ENCODE data around the gene CYB561.

CYB561 gene

GRCh38 chr17:63488851-63489250 lies 42.7 kb upstream of the CYB561 start:
- Histone ChIP-seq H3K9me3 (ENCODE audit: control insufficient read depth, insufficient read depth, low read length) (no peaks in the 10 kb centered on the region), H3K27ac (ENCODE audit: low read length) (no peak overlapping the region), H3K4me1 (ENCODE audit: control insufficient read depth, insufficient read depth, low read length) (no peaks in the 10 kb centered on the region), H3K36me3 (ENCODE audit: control insufficient read depth, insufficient read depth, low read length) (no peaks in the 10 kb centered on the region), H3K27me3 (ENCODE audit: control insufficient read depth, insufficient read depth, low read length) (no peaks in the 10 kb centered on the region), H3K4me3 (ENCODE audit: low read length) (no peak overlapping the region)
- DNase-seq (ENCODE audit: low read depth, low spot score) = no peak
- no CpG with 5 or more reads among the region's 10 CpGs for WGBS (ENCODE audit: insufficient coverage, insufficient read length)

GRCh38 chr17:63487014-63487339 lies 40.9 kb upstream of the CYB561 start:
- H3K4me3 ChIP-seq (ENCODE audit: low read length) = no peak overlapping the region
- H3K36me3 ChIP-seq (ENCODE audit: control insufficient read depth, insufficient read depth, low read length) = no peaks in the 10 kb centered on the region
- no peak overlapping the region for H3K27ac ChIP-seq (ENCODE audit: low read length)
- H3K9me3 ChIP-seq (ENCODE audit: control insufficient read depth, insufficient read depth, low read length) = no peaks in the 10 kb centered on the region
- H3K4me1 ChIP-seq (ENCODE audit: control insufficient read depth, insufficient read depth, low read length) = no peaks in the 10 kb centered on the region
- WGBS (ENCODE audit: insufficient coverage, insufficient read length) = no CpG with 5 or more reads among the region's 11 CpGs
- no peaks in the 10 kb centered on the region for H3K27me3 ChIP-seq (ENCODE audit: control insufficient read depth, insufficient read depth, low read length)
- DNase-seq (ENCODE audit: low read depth, low spot score) = no peak

GRCh38 chr17:63486317-63487013 lies 40.4 kb upstream of the CYB561 start:
- no peak overlapping the region for H3K27ac ChIP-seq (ENCODE audit: low read length)
- DNase-seq (ENCODE audit: low read depth, low spot score) = no peak
- no peaks in the 10 kb centered on the region for H3K4me1 ChIP-seq (ENCODE audit: control insufficient read depth, insufficient read depth, low read length)
- WGBS (ENCODE audit: insufficient coverage, insufficient read length) = no CpG with 5 or more reads among the region's 12 CpGs
- H3K36me3 ChIP-seq (ENCODE audit: control insufficient read depth, insufficient read depth, low read length) = no peaks in the 10 kb centered on the region
- no peak overlapping the region for H3K4me3 ChIP-seq (ENCODE audit: low read length)
- no peaks in the 10 kb centered on the region for H3K27me3 ChIP-seq (ENCODE audit: control insufficient read depth, insufficient read depth, low read length)
- H3K9me3 ChIP-seq (ENCODE audit: control insufficient read depth, insufficient read depth, low read length) = no peaks in the 10 kb centered on the region

- no CpG with 5 or more reads among the region's 16 CpGs for WGBS (ENCODE audit: insufficient coverage, insufficient read length)
- Histone ChIP-seq H3K4me1 (ENCODE audit: control insufficient read depth, insufficient read depth, low read length) (no peaks in the 10 kb centered on the region), H3K4me3 (ENCODE audit: low read length) (no peak overlapping the region), H3K36me3 (ENCODE audit: control insufficient read depth, insufficient read depth, low read length) (no peaks in the 10 kb centered on the region), H3K27ac (ENCODE audit: low read length) (no peak overlapping the region), H3K27me3 (ENCODE audit: control insufficient read depth, insufficient read depth, low read length) (no peaks in the 10 kb centered on the region), H3K9me3 (ENCODE audit: control insufficient read depth, insufficient read depth, low read length) (no peaks in the 10 kb centered on the region)
- no peak for DNase-seq (ENCODE audit: low read depth, low spot score)
Observed at GRCh38 chr17:63483655-63484575, 37.8 kb upstream of the CYB561 start.

- Histone ChIP-seq H3K27me3 (ENCODE audit: control insufficient read depth, insufficient read depth, low read length) (no peaks in the 10 kb centered on the region), H3K4me3 (ENCODE audit: low read length) (no peak overlapping the region), H3K9me3 (ENCODE audit: control insufficient read depth, insufficient read depth, low read length) (no peaks in the 10 kb centered on the region), H3K27ac (ENCODE audit: low read length) (no peak overlapping the region), H3K36me3 (ENCODE audit: control insufficient read depth, insufficient read depth, low read length) (no peaks in the 10 kb centered on the region), H3K4me1 (ENCODE audit: control insufficient read depth, insufficient read depth, low read length) (peaks cover 1% of the 10 kb centered on the region; the same call in 1 of the 2 replicates)
- DNase-seq (ENCODE audit: low read depth, low spot score) = no peak
- no CpG with 5 or more reads among the region's 10 CpGs for WGBS (ENCODE audit: insufficient coverage, insufficient read length)
Observed at GRCh38 chr17:63483038-63483437, 36.9 kb upstream of the CYB561 start.

GRCh38 chr17:63482509-63482908 lies 36.4 kb upstream of the CYB561 start:
- H3K9me3 ChIP-seq (ENCODE audit: control insufficient read depth, insufficient read depth, low read length) = no peaks in the 10 kb centered on the region
- no peak for DNase-seq (ENCODE audit: low read depth, low spot score)
- H3K27ac ChIP-seq (ENCODE audit: low read length) = no peak overlapping the region
- H3K4me3 ChIP-seq (ENCODE audit: low read length) = no peak overlapping the region
- H3K27me3 ChIP-seq (ENCODE audit: control insufficient read depth, insufficient read depth, low read length) = no peaks in the 10 kb centered on the region
- H3K4me1 ChIP-seq (ENCODE audit: control insufficient read depth, insufficient read depth, low read length) = peaks cover 1% of the 10 kb centered on the region; the same call in 1 of the 2 replicates
- H3K36me3 ChIP-seq (ENCODE audit: control insufficient read depth, insufficient read depth, low read length) = no peaks in the 10 kb centered on the region
- whole genome bisulfite sequencing (ENCODE audit: insufficient coverage, insufficient read length) = no CpG with 5 or more reads among the region's 16 CpGs

- Histone ChIP-seq H3K4me3 (ENCODE audit: low read length) (no peak overlapping the region), H3K27me3 (ENCODE audit: control insufficient read depth, insufficient read depth, low read length) (no peaks in the 10 kb centered on the region), H3K36me3 (ENCODE audit: control insufficient read depth, insufficient read depth, low read length) (no peaks in the 10 kb centered on the region), H3K4me1 (ENCODE audit: control insufficient read depth, insufficient read depth, low read length) (peaks cover 1% of the 10 kb centered on the region; the same call in 1 of the 2 replicates), H3K27ac (ENCODE audit: low read length) (no peak overlapping the region), H3K9me3 (ENCODE audit: control insufficient read depth, insufficient read depth, low read length) (no peaks in the 10 kb centered on the region)
- DNase-seq (ENCODE audit: low read depth, low spot score) = no peak
- whole genome bisulfite sequencing (ENCODE audit: insufficient coverage, insufficient read length) = no CpG with 5 or more reads among the region's 16 CpGs
Observed at GRCh38 chr17:63481488-63481870, 35.4 kb upstream of the CYB561 start.

- Histone ChIP-seq H3K27me3 (ENCODE audit: control insufficient read depth, insufficient read depth, low read length) (no peaks in the 10 kb centered on the region), H3K36me3 (ENCODE audit: control insufficient read depth, insufficient read depth, low read length) (no peaks in the 10 kb centered on the region), H3K4me1 (ENCODE audit: control insufficient read depth, insufficient read depth, low read length) (peaks cover 2% of the 10 kb centered on the region; the same call in 1 of the 2 replicates), H3K9me3 (ENCODE audit: control insufficient read depth, insufficient read depth, low read length) (no peaks in the 10 kb centered on the region), H3K4me3 (ENCODE audit: low read length) (no peak overlapping the region), H3K27ac (ENCODE audit: low read length) (no peak overlapping the region)
- no peak for DNase-seq (ENCODE audit: low read depth, low spot score)
- no CpG with 5 or more reads among the region's 11 CpGs for WGBS (ENCODE audit: insufficient coverage, insufficient read length)
Observed at GRCh38 chr17:63480826-63481487, 34.9 kb upstream of the CYB561 start.

GRCh38 chr17:63480192-63480784 lies 34.2 kb upstream of the CYB561 start:
- Histone ChIP-seq H3K27ac (ENCODE audit: low read length) (no peak overlapping the region), H3K9me3 (ENCODE audit: control insufficient read depth, insufficient read depth, low read length) (no peaks in the 10 kb centered on the region), H3K4me3 (ENCODE audit: low read length) (no peak overlapping the region), H3K36me3 (ENCODE audit: control insufficient read depth, insufficient read depth, low read length) (no peaks in the 10 kb centered on the region), H3K4me1 (ENCODE audit: control insufficient read depth, insufficient read depth, low read length) (peaks cover 6% of the 10 kb centered on the region; the same call in 1 of the 2 replicates), H3K27me3 (ENCODE audit: control insufficient read depth, insufficient read depth, low read length) (no peaks in the 10 kb centered on the region)
- WGBS (ENCODE audit: insufficient coverage, insufficient read length) = no CpG with 5 or more reads among the region's 21 CpGs
- DNase-seq (ENCODE audit: low read depth, low spot score) = no peak

- peaks cover 6% of the 10 kb centered on the region; the same call in 1 of the 2 replicates for H3K4me1 ChIP-seq (ENCODE audit: control insufficient read depth, insufficient read depth, low read length)
- no peak for DNase-seq (ENCODE audit: low read depth, low spot score)
Observed at GRCh38 chr17:63479495-63480184, 33.5 kb upstream of the CYB561 start.

More at GRCh38 chr17:63479495-63480184, 33.5 kb upstream of the CYB561 start:
- H3K36me3 ChIP-seq (ENCODE audit: control insufficient read depth, insufficient read depth, low read length) = no peaks in the 10 kb centered on the region
- H3K27me3 ChIP-seq (ENCODE audit: control insufficient read depth, insufficient read depth, low read length) = no peaks in the 10 kb centered on the region
- H3K27ac ChIP-seq (ENCODE audit: low read length) = no peak overlapping the region
- no peak overlapping the region for H3K4me3 ChIP-seq (ENCODE audit: low read length)
- H3K9me3 ChIP-seq (ENCODE audit: control insufficient read depth, insufficient read depth, low read length) = no peaks in the 10 kb centered on the region
- WGBS (ENCODE audit: insufficient coverage, insufficient read length) = no CpG with 5 or more reads among the region's 17 CpGs

Data from iPS DF 6.9 (cell line).